PC-9 (cell line): Measurements from ENCODE around the gene RELCH. TPM values are rescaled to one million over a fixed set of nuclear protein-coding genes. Genes with fewer than 3 reads are reported as not detected.

Source experiments
- BruUV-seq: library from RNA; stranded (reverse); fragments of 400-500 nt; replicated peaks from 2 replicates; lab custom pipeline; 2021; lab: Mats Ljungman, UMichigan
- CTCF ChIA-PET: fragments of 300-600 bp; sonication (Branson Sonifier 250); formaldehyde crosslinking; loops from one replicate; lab custom pipeline; 2022; ENCODE audit warnings: antibody characterized with exemption; lab: Charles Lee
- POLR2A ChIA-PET: fragments of 300-600 bp; sonication (Branson Sonifier 250); formaldehyde crosslinking; loops from one replicate; lab custom pipeline; 2022; ENCODE audit warnings: antibody characterized with exemption; ENCODE audit not compliant: unreplicated experiment; lab: Charles Lee
- DNase-seq, 2 experiments: peaks; one replicate each; pipeline versions ENCODE4 v3.0.0 to v3.0.0-alpha.2; 2015 to 2022; ENCODE audit warnings: mixed read lengths in 1 of 2
- H2AFZ ChIP-seq: fragments of 200-600 bp; sonication (generic); 2 replicates; pipeline ENCODE4 v1.8.1; 2017; ENCODE audit warnings: antibody characterized with exemption
- H3F3A ChIP-seq: fragments of 200-600 bp; sonication (generic); 2 replicates; pipeline ENCODE4 v1.8.1; 2017; ENCODE audit warnings: antibody characterized with exemption, mild to moderate bottlenecking, low read depth; ENCODE audit not compliant: insufficient read depth
- H3K27ac ChIP-seq: fragments of 200-600 bp; sonication (generic); 2 replicates; pipeline ENCODE4 v1.6.1; 2016; ENCODE audit warnings: mixed run types
- H3K27me3 ChIP-seq: fragments of 200-600 bp; sonication (generic); 2 replicates; pipeline ENCODE4 v1.6.1; 2016; ENCODE audit warnings: low read depth, mixed run types; ENCODE audit not compliant: insufficient read depth
- H3K36me3 ChIP-seq: fragments of 200-600 bp; sonication (generic); 2 replicates; pipeline ENCODE4 v1.6.1; 2016; ENCODE audit warnings: low read depth, mixed run types
- H3K4me1 ChIP-seq: fragments of 200-600 bp; sonication (generic); replicated peaks from 2 replicates; pipeline ENCODE4 v1.6.1; 2016; ENCODE audit warnings: mixed run types; ENCODE audit not compliant: insufficient read depth
- H3K4me2 ChIP-seq: fragments of 200-600 bp; sonication (generic); 2 replicates; pipeline ENCODE4 v1.6.1; 2017; ENCODE audit warnings: mixed run types
- H3K4me3 ChIP-seq: fragments of 200-600 bp; sonication (generic); 2 replicates; pipeline ENCODE4 v1.6.1; 2016; ENCODE audit warnings: mixed run types
- H3K79me2 ChIP-seq: fragments of 200-600 bp; sonication (generic); 2 replicates; pipeline ENCODE4 v1.6.1; 2017; ENCODE audit warnings: low read depth, mixed run types
- H3K9me2 ChIP-seq: fragments of 200-600 bp; sonication (generic); 2 replicates; pipeline ENCODE4 v1.8.1; 2017; ENCODE audit warnings: mild to moderate bottlenecking; ENCODE audit not compliant: insufficient read depth
- H3K9me3 ChIP-seq: fragments of 200-600 bp; sonication (generic); 2 replicates; pipeline ENCODE4 v1.8.1; 2016; ENCODE audit warnings: low read depth; ENCODE audit not compliant: insufficient read depth
- H4K20me1 ChIP-seq: fragments of 200-600 bp; sonication (generic); 2 replicates; pipeline ENCODE4 v1.8.1; 2017; ENCODE audit not compliant: insufficient read depth
- EZH2 ChIP-seq: fragments of 200-600 bp; sonication (generic); IDR thresholded peaks from 2 replicates; pipeline ENCODE4 v1.8.0; 2017; ENCODE audit warnings: antibody characterized with exemption, low read depth
- intact Hi-C: fragments of 100-400 bp; cut with micrococcal nuclease; formaldehyde crosslinking; loops from one replicate; pipeline ENCODE4 v1.10.0; 2022; ENCODE audit not compliant: unreplicated experiment
- total RNA-seq: library from RNA; stranded (reverse); gene quantifications from 2 replicates; pipeline ENCODE4 v1.2.3, GENCODE V29; 2021
- TF ChIP-seq, protein P1 (sequence below): fragments of 200-600 bp; sonication (generic); conservative IDR thresholded peaks from 2 replicates; pipeline ENCODE4 v1.6.1; 2017; ENCODE audit warnings: mixed run types, antibody characterized with exemption, mild to moderate bottlenecking, moderate library complexity

Gene RELCH
- total RNA-seq, 1 experiment from 2014 or later, result 20.1 TPM

DNA sequence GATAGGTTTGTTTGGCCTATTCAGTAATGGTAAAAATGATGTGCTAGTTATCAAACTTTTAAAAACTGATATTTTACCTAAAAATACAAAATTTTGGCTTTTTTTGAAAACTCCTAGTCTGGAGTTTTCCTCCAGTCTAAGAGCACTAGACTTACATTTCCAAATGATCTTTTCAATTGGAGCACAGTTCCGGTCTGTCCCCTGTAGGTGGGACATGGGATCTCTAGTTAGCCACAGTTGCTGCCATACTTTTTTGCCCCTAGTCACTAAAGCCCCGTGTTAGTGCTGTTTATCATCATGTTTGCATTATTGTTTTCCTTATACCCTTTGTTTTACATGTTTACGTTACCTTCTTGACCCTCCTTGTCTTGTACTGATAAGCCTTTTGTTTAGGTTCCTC lies 52.4 kb downstream of the RELCH start:
- Histone ChIP-seq H3K27me3 (no peaks in the 10 kb centered on the region), H3K79me2 (no peaks in the 10 kb centered on the region), H3K36me3 (0 out of 2 replicates have a peak, but pooled peaks cover under 1% of the 10 kb centered on the region), H3K9me2 (no peaks in the 10 kb centered on the region), H3K9me3 (no peaks in the 10 kb centered on the region), H3K4me3 (no peak overlapping the region), H3K4me1 (no peaks in the 10 kb centered on the region), H4K20me1 (no peaks in the 10 kb centered on the region), H3K4me2 (no peak overlapping the region), H3K27ac (no peak overlapping the region), H3F3A (no peaks in the 10 kb centered on the region), H2AFZ (no peak overlapping the region)
- POLR2A ChIA-PET, result no interaction called here
- CTCF ChIA-PET, result no interaction called here
- TF ChIP-seq EZH2, result no peak
- TF ChIP-seq, protein P1, sequence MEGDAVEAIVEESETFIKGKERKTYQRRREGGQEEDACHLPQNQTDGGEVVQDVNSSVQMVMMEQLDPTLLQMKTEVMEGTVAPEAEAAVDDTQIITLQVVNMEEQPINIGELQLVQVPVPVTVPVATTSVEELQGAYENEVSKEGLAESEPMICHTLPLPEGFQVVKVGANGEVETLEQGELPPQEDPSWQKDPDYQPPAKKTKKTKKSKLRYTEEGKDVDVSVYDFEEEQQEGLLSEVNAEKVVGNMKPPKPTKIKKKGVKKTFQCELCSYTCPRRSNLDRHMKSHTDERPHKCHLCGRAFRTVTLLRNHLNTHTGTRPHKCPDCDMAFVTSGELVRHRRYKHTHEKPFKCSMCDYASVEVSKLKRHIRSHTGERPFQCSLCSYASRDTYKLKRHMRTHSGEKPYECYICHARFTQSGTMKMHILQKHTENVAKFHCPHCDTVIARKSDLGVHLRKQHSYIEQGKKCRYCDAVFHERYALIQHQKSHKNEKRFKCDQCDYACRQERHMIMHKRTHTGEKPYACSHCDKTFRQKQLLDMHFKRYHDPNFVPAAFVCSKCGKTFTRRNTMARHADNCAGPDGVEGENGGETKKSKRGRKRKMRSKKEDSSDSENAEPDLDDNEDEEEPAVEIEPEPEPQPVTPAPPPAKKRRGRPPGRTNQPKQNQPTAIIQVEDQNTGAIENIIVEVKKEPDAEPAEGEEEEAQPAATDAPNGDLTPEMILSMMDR, result no peak
- intact Hi-C loops, result loop anchor here (5.0 kb wide), 1 partner anchor 37 kb away; no protein-coding TSS in a partner anchor
- BruUV-seq, result no TSS peak
- no peak for DNase-seq

DNA sequence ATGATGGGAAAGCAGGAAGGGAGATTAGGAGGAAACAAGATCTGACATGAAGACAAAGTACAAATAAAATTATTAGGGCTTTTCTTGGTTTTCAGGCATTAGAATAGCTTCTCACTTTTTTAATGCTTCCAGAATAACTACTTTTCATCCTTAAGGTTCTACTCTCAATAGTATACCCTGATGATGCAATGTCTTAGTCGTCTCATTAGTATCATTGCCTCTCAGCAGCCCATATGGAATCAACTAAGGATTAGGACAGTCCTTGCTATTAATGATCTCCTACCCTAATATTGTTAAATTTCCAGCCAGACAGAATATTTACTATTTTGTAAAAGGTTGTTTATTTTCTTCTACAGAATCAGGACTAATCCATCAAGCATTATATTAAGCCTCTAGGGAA lies 55.9 kb downstream of the RELCH start:
- BruUV-seq, result no TSS peak
- TF ChIP-seq, protein P1, result no peak
- TF ChIP-seq EZH2, result no peak
- intact Hi-C loops, result no loop called here
- no peaks in the 10 kb centered on the region for H3K79me2 ChIP-seq
- ChIA-PET POLR2A (no interaction called here), CTCF (no interaction called here)
- H3K9me2 ChIP-seq, result no peaks in the 10 kb centered on the region
- H3K4me3 ChIP-seq, result no peak overlapping the region
- no peak overlapping the region for H3K4me2 ChIP-seq
- no peaks in the 10 kb centered on the region for H3K27me3 ChIP-seq
- H3K27ac ChIP-seq, result no peak overlapping the region
- DNase-seq, result no peak
- no peaks in the 10 kb centered on the region for H3K9me3 ChIP-seq
- peaks cover under 1% of the 10 kb centered on the region; the same call in 1 of the 2 replicates for H3F3A ChIP-seq
- H3K4me1 ChIP-seq, result no peaks in the 10 kb centered on the region
- H3K36me3 ChIP-seq, result 0 out of 2 replicates have a peak, but pooled peaks cover 8% of the 10 kb centered on the region
- no peaks in the 10 kb centered on the region for H4K20me1 ChIP-seq
- H2AFZ ChIP-seq, result no peak overlapping the region

DNA sequence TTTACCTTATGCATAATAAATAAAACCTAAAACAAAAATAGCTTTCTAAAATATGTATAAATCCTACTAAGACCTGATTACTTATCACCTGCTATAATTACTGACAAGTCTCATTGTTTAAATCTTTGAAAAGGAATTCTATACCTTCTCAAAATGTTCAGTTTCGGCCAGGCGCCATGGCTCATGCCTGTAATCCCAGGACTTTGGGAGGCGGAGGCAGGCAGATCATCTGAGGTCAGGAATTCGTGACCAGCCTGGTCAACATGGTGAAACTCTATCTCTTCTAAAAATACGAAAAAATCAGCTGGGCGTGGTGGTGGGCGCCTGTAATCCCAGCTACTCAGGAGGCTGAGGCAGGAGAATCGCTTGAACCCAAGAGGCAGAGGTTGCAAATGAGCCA lies 58.1 kb downstream of the RELCH start:
- H3K27ac ChIP-seq, result no peak overlapping the region
- intact Hi-C loops, result no loop called here
- no peak for DNase-seq
- H3K4me2 ChIP-seq, result no peak overlapping the region
- H3K36me3 ChIP-seq, result 0 out of 2 replicates have a peak, but pooled peaks cover 8% of the 10 kb centered on the region
- H2AFZ ChIP-seq, result no peak overlapping the region
- no peak overlapping the region for H3K4me3 ChIP-seq
- H3K9me3 ChIP-seq, result no peaks in the 10 kb centered on the region
- H4K20me1 ChIP-seq, result no peaks in the 10 kb centered on the region
- H3K9me2 ChIP-seq, result no peaks in the 10 kb centered on the region
- no peaks in the 10 kb centered on the region for H3K79me2 ChIP-seq
- CTCF ChIA-PET, result no interaction called here
- POLR2A ChIA-PET, result no interaction called here
- no TSS peak for BruUV-seq
- no peaks in the 10 kb centered on the region for H3K27me3 ChIP-seq
- peaks cover 4% of the 10 kb centered on the region; the same call in 1 of the 2 replicates for H3F3A ChIP-seq
- H3K4me1 ChIP-seq, result no peaks in the 10 kb centered on the region
- TF ChIP-seq, protein P1, result no peak
- no peak for TF ChIP-seq EZH2
